ENCODE results near the gene GIMD1.

Gene GIMD1

DNA sequence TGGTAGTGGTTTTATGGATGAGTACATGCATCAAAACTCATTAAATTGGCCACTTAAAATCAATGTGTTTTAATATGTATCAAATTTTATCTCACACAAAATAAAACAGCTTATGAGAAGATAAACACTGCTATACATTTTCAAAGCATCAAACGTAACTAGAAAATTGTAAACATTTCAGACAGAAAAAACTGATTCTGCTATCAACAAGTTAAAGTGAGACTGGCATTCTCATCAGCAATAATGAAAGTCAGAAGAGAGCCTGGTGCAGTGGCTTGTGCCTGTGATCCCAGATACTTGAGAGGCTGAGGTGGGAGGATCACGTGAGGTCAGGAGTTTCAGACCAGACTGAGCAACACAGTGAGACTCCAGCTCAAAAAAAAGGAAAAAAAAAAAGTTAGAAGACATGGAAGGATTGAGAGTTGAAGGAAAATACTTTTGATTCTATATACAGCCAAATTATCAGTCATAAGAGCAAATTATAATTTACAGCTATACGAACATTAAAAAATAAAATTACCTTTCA is 55.5 kb downstream of the GIMD1 start:
- no peak for DNase-seq

DNA sequence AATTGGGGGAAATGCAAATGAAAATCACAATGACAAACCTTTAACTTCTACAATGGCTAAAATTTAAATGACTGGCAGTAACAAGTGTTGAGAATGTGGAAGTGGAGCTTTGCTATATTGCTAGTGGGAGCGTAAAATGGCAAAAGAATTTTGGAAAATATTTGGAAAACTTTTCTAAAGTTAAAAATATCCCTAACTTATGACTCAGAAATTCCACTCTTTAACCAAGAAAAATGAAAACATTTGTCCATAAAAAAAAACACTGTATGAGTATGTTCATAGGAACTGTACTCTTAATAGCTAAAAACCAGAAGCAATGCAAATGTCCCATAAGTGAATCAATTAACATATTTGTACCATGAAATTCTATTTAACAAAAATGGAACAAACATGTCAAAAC is 56.2 kb downstream of the GIMD1 start:
- DNase-seq, result no peak
